GM23248 (cell line): ENCODE data around the gene RASA2. TPM values are rescaled to one million over a fixed set of nuclear protein-coding genes. Genes with fewer than 3 reads are reported as not detected.

Experiments used
- DNase-seq: peaks from one replicate; pipeline ENCODE4 v3.0.0-alpha.2; 2015
- H2AFZ ChIP-seq: fragments of 200-600 bp; sonication (generic); 2 replicates; pipeline ENCODE4 v1.6.1; 2016; ENCODE audit warnings: antibody characterized with exemption
- H3F3A ChIP-seq: fragments of 200-600 bp; sonication (generic); 2 replicates; pipeline ENCODE4 v1.6.1; 2016; ENCODE audit warnings: mild to moderate bottlenecking, antibody characterized with exemption, mixed run types; ENCODE audit not compliant: insufficient read depth
- H3K27ac ChIP-seq: fragments of 200-600 bp; sonication (generic); 2 replicates; pipeline ENCODE4 v1.5.1; 2016; ENCODE audit warnings: mild to moderate bottlenecking
- H3K27me3 ChIP-seq: fragments of 200-600 bp; sonication (generic); replicated peaks from 2 replicates; pipeline ENCODE4 v1.6.1; 2016; ENCODE audit warnings: mild to moderate bottlenecking; ENCODE audit not compliant: insufficient read depth
- H3K36me3 ChIP-seq: fragments of 200-600 bp; sonication (generic); 2 replicates; pipeline ENCODE4 v1.6.1; 2016; ENCODE audit warnings: low read depth, mild to moderate bottlenecking
- H3K4me1 ChIP-seq: fragments of 200-600 bp; sonication (generic); 2 replicates; pipeline ENCODE4 v1.6.1; 2016; ENCODE audit warnings: mild to moderate bottlenecking; ENCODE audit not compliant: insufficient read depth
- H3K4me2 ChIP-seq: fragments of 200-600 bp; sonication (generic); one replicate; pipeline ENCODE4 v1.6.1; 2016; ENCODE audit warnings: mild to moderate bottlenecking; ENCODE audit not compliant: unreplicated experiment
- H3K4me3 ChIP-seq: fragments of 200-600 bp; sonication (generic); 2 replicates; pipeline ENCODE4 v1.5.1; 2016; ENCODE audit warnings: mild to moderate bottlenecking
- H3K79me2 ChIP-seq: fragments of 200-600 bp; sonication (generic); 2 replicates; pipeline ENCODE4 v1.6.1; 2016; ENCODE audit warnings: mild to moderate bottlenecking; ENCODE audit not compliant: insufficient read depth
- H3K9ac ChIP-seq: fragments of 200-600 bp; sonication (generic); 2 replicates; pipeline ENCODE4 v1.6.1; 2016; ENCODE audit warnings: mild to moderate bottlenecking
- H3K9me2 ChIP-seq: fragments of 200-600 bp; sonication (generic); 2 replicates; pipeline ENCODE4 v1.6.1; 2016; ENCODE audit warnings: mixed run types, mild to moderate bottlenecking, moderate library complexity; ENCODE audit not compliant: insufficient read depth
- H3K9me3 ChIP-seq: fragments of 200-600 bp; sonication (generic); one replicate; pipeline ENCODE4 v1.6.1; 2017; ENCODE audit warnings: low read depth
- H4K20me1 ChIP-seq: fragments of 200-600 bp; sonication (generic); 2 replicates; pipeline ENCODE4 v1.6.0; 2016; ENCODE audit not compliant: insufficient read depth
- EZH2 ChIP-seq: fragments of 200-600 bp; sonication (generic); IDR thresholded peaks from 2 replicates; pipeline ENCODE4 v1.6.1; 2018; ENCODE audit warnings: antibody characterized with exemption, mild to moderate bottlenecking; ENCODE audit not compliant: insufficient read depth, poor library complexity, severe bottlenecking
- EZH2phosphoT487 ChIP-seq: fragments of 200-600 bp; sonication (generic); IDR thresholded peaks from 2 replicates; pipeline ENCODE4 v1.6.1; 2018; ENCODE audit warnings: antibody characterized with exemption, moderate library complexity, mild to moderate bottlenecking, low read depth; ENCODE audit not compliant: insufficient read depth
- WGBS, 2 experiments: methylation state at CpG; one replicate each; pipeline ENCODE4 v1.1.6; 2015 to 2017; ENCODE audit warnings: low lambda C conversion rate in 2 of 2, low coverage in 1 of 2; ENCODE audit errors: missing lambda C conversion rate in 2 of 2; 5-methylcytosine and 5-hydroxymethylcytosine counted together
- in situ Hi-C: fragments of 300-500 bp; cut with MboI; formaldehyde crosslinking; loops from 2 replicates; pipeline ENCODE4 v1.15.0; 2020
- polyA plus RNA-seq: library from polyadenylated mRNA; unstranded; fragments of >200 nt; fragmentation: Nextera tagmentation; extraction: Ambion mirVana; gene quantifications from 2 replicates; pipeline ENCODE4 v1.2.1, GENCODE V29; 2016
- total RNA-seq: library from RNA; depleted of rRNA; stranded (reverse); fragments of >200 nt; shearing (Covaris generic); gene quantifications from 2 replicates; pipeline ENCODE4 v1.2.3, GENCODE V29; 2014

RASA2 gene
- total and polyA plus RNA-seq, 2 experiments from 2014 or later = 16.9 to 18.8 TPM

DNA sequence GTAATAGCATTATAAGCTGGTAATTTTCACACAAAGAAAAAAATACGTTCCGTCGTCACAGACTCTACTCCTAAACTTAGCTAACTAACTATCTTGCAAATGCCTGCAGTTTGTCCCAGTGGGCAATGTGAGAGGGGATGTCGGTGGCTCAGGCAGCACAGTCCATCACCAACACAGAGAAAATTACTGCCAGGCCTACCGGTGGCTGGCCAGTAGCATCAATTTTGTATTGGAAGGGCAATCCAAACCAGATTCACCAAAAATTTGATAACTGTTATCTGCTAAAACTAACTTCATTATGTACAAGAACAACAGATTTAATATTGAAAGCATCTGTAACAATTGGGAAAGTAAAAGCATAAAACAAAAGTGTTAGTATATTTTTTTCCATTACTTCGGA lies 37.4 kb upstream of the RASA2 start:
- in situ Hi-C loops = no loop called here
- TF ChIP-seq EZH2phosphoT487 (no peak), EZH2 (no peak)

DNA sequence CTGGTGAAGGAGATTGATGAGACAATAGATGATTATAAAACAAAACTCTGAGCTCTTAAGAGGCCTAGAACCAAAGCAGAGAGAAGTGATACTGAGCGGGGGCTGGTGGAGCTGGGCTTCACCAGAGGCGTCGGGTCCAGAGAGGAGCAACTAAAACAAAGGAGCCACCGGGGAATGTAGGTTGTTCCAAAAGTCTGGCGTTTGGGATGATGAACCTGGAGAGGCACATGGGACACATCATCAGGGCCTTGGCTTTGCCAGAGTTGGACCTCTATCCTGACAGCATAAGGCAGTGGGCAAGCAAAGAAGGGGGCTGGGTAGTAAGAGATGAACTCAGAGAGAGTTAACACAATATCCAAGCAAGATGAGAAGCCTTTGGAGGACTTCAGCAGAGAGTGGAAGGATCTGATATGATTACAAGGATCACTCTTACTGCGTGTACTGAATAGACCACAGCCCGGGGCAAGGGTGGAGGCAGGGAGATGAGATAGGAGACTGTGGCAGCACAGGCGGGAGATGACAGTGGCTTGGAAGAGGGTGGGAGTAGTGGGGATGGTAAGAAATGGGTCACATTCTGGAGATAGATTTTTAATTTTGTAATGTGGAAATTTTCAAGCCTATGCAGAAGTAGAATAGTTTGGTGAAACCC lies 36.0 kb upstream of the RASA2 start:
- in situ Hi-C loops = loop anchor here (5.0 to 25.0 kb wide), 3 partner anchors 89 to 136 kb away; no protein-coding TSS in a partner anchor
- H3K9ac ChIP-seq = no peak overlapping the region
- no peaks in the 10 kb centered on the region for H4K20me1 ChIP-seq
- no peak for TF ChIP-seq EZH2phosphoT487
- TF ChIP-seq EZH2 = no peak
- peaks cover 52% of the 10 kb centered on the region for H3K4me1 ChIP-seq
- H3K79me2 ChIP-seq = peaks cover 28% of the 10 kb centered on the region
- no peak for DNase-seq
- H3K4me2 ChIP-seq = no peak overlapping the region
- peaks cover 66% of the 10 kb centered on the region for H3F3A ChIP-seq
- 82 to 83% methylated on average over 8 of the region's 8 CpGs for WGBS, 2 experiments
- H3K9me2 ChIP-seq = no peaks in the 10 kb centered on the region
- H3K4me3 ChIP-seq = no peak overlapping the region
- no peaks in the 10 kb centered on the region for H3K27me3 ChIP-seq
- no peak overlapping the region for H2AFZ ChIP-seq
- H3K36me3 ChIP-seq = peaks cover 19% of the 10 kb centered on the region
- H3K9me3 ChIP-seq = no peaks in the 10 kb centered on the region
- no peak overlapping the region; the same call in 1 of the 2 replicates for H3K27ac ChIP-seq

More for the DNA sequence above, 37.4 kb upstream of the RASA2 start:
- Histone ChIP-seq H3K36me3 (peaks cover 33% of the 10 kb centered on the region), H3K9ac (peak overlapping the region; percentile 29), H3K79me2 (peaks cover 43% of the 10 kb centered on the region), H3F3A (peaks cover 69% of the 10 kb centered on the region), H3K4me1 (peaks cover 39% of the 10 kb centered on the region), H3K4me3 (no peak overlapping the region), H3K27me3 (no peaks in the 10 kb centered on the region), H4K20me1 (no peaks in the 10 kb centered on the region), H3K9me3 (no peaks in the 10 kb centered on the region), H3K27ac (peak overlapping the region; percentile 51), H3K4me2 (peak overlapping the region; percentile 9), H2AFZ (no peak overlapping the region), H3K9me2 (no peaks in the 10 kb centered on the region)
- DNase-seq = no peak
- WGBS, 2 experiments = 89 to 92% methylated on average over 6 of the region's 6 CpGs

DNA sequence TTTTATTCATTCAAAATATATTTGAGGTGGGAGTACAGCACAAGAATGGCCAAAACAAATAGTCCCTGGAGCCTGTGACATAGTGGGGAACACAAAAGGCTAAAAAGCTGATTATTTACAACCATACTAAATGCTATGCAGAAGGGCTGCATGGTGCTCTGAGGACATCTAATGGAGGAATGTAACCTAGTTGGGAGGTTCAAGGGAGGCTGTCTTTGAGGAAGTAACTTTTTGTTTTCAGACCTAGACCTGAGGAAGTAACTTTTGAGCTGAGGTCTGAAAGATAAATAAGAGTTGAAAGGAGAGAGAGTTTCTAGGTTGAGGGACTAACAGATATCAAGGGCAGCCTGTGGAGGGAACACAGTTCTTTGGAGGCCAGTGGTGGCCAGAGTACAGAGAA lies 34.8 kb upstream of the RASA2 start:
- Histone ChIP-seq H3K27ac (0 out of 2 replicates have a peak overlapping the region, but pooled peaks have one; percentile 18), H3K27me3 (no peaks in the 10 kb centered on the region), H3K4me3 (no peak overlapping the region), H4K20me1 (no peaks in the 10 kb centered on the region), H3K79me2 (peaks cover 16% of the 10 kb centered on the region), H3K4me1 (peaks cover 62% of the 10 kb centered on the region), H2AFZ (no peak overlapping the region), H3K9ac (peak overlapping the region; percentile 11; the same call in 1 of the 2 replicates), H3K4me2 (no peak overlapping the region), H3K36me3 (peaks cover 10% of the 10 kb centered on the region), H3F3A (peaks cover 64% of the 10 kb centered on the region), H3K9me2 (no peaks in the 10 kb centered on the region), H3K9me3 (no peaks in the 10 kb centered on the region)
- peak; percentile 75 for DNase-seq
- in situ Hi-C loops = loop anchor here (5.0 to 25.0 kb wide), 3 partner anchors 90 to 137 kb away; no protein-coding TSS in a partner anchor
- no peak for TF ChIP-seq EZH2phosphoT487
- no peak for TF ChIP-seq EZH2

DNA sequence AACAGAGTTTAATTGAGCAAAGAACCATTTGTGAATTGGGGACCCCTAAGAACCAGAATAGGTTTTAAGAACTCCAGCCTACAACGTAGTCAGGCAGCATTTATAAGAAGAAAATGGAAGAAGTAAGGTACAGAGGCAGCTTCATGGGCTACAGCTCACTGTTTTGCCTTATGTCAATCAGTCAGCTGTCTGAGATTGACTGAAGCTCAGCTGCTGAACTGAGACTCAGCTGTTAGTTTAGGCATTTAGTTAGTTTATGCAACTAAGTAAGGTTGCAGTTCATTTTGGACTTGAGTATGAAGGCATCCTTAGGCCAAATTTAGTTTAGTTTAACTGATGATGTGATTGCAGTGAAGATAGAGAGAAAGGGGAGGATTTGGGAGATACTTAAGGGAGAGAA lies 34.1 kb upstream of the RASA2 start:
- 96 to 100% methylated on average over 1 of the region's 1 CpG for WGBS, 2 experiments
- Histone ChIP-seq H3K9ac (no peak overlapping the region; the same call in 1 of the 2 replicates), H2AFZ (no peak overlapping the region), H3F3A (peaks cover 65% of the 10 kb centered on the region), H3K27ac (no peak overlapping the region), H3K27me3 (no peaks in the 10 kb centered on the region), H3K9me3 (no peaks in the 10 kb centered on the region), H3K36me3 (peaks cover 3% of the 10 kb centered on the region), H3K9me2 (no peaks in the 10 kb centered on the region), H3K4me2 (no peak overlapping the region), H4K20me1 (no peaks in the 10 kb centered on the region), H3K4me1 (peaks cover 66% of the 10 kb centered on the region), H3K79me2 (peaks cover 9% of the 10 kb centered on the region), H3K4me3 (no peak overlapping the region)
- TF ChIP-seq EZH2 (no peak), EZH2phosphoT487 (no peak)
- in situ Hi-C loops = loop anchor here (5.0 to 25.0 kb wide), 3 partner anchors 90 to 138 kb away; no protein-coding TSS in a partner anchor
- no peak for DNase-seq

DNA sequence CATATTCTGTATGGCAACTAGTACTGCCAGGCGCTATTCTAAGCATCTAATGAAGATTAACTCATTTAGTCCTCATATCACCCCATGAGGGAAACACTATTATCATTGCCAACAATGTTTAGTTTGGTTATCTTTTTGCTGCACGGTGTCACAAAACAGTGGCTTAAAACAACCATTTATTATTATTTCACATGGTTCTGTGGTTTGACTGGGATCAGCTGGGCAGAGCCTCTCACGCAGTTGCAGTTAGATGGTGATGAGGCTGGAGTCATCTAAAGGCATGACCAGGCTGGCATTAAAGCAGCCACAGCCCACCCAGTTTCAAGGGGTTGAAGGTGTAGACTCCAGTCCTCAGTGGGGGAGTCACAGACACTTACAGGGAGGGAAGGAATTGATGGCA lies 32.8 kb upstream of the RASA2 start:
- in situ Hi-C loops = loop anchor here (5.0 to 25.0 kb wide), 3 partner anchors 92 to 139 kb away; no protein-coding TSS in a partner anchor
- DNase-seq = no peak
- Histone ChIP-seq H3K4me1 (peaks cover 56% of the 10 kb centered on the region), H3K9me2 (no peaks in the 10 kb centered on the region), H3F3A (peaks cover 55% of the 10 kb centered on the region), H3K27me3 (no peaks in the 10 kb centered on the region), H3K4me3 (peak overlapping the region; percentile 20; the same call in 1 of the 2 replicates), H4K20me1 (no peaks in the 10 kb centered on the region), H3K9me3 (no peaks in the 10 kb centered on the region), H3K79me2 (peaks cover 5% of the 10 kb centered on the region; the same call in 1 of the 2 replicates), H3K4me2 (peak overlapping the region; percentile 78), H3K27ac (peak overlapping the region; percentile 96; the same call in 1 of the 2 replicates), H3K36me3 (no peaks in the 10 kb centered on the region), H3K9ac (peak overlapping the region; percentile 32; the same call in 1 of the 2 replicates), H2AFZ (no peak overlapping the region)
- WGBS, 2 experiments = 66 to 73% methylated on average over 3 of the region's 3 CpGs
- TF ChIP-seq EZH2 (no peak), EZH2phosphoT487 (no peak)
